ENCODE results near the gene KCNIP4.

Gene KCNIP4

DNA sequence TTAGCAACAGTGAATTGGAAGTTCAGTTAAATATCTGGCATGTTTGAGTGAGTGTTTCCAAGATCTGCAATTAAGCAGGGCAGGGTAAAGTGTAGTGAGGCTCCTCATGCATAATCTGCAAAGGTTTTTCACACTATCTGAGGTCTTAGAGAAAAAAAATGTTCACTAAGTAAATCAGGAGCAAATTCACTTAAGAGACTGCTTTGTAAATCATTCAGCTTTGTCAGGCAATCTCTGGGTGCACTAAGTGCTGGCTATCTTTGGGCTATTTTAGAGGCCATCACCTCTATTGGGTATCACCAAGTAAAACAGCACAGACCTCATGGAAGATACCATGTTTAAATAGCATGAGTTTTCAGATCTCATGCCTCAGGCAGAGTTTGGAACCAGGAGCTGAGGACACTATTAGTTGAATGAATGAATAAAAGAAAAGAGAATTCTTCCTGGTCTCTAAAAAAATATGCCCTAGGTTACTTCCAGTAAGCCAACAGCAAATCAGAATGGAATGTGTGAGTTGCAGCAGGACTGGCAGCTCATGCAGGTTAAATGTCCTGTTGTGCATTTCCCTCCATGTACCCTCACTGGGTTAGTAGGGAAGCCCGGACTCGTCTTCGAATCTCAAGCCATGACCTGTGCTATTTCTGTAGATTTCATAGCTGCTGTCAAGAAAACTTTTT is 195.3 kb downstream of the KCNIP4 start:
- in situ Hi-C loops (cut with MboI; ENCODE audit: low sequenced_read_pairs): no loop called here
- Histone ChIP-seq H3K27me3 (ENCODE audit: low read depth) (no peaks in the 10 kb centered on the region), H3K9me3 (no peaks in the 10 kb centered on the region), H3K36me3 (replicated peaks) (no peaks in the 10 kb centered on the region), H3K4me1 (no peaks in the 10 kb centered on the region), H3K4me3 (no peak overlapping the region)
- no peak for DNase-seq (ENCODE audit: low spot score in 2 of 2)

DNA sequence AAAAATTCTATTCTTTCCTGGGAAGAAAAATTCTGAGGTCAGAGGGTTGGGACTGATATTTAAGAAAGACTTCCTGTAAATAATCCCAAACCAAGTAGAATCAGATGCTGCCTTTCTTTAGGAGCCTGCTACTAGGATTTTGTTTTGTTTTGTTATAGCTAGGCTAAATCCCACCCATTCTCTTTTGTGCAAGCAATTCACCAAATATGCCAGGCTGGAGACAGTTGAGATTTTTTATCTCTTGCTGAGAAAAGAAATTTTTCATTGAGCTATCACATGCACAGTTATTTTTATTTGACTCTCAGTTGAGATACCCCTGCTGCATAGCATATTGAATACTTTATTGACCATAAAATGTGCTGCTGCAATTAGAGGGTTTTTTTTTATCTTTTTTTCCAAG is 196.0 kb downstream of the KCNIP4 start:
- DNase-seq (ENCODE audit: low spot score in 2 of 2): no peak
- Histone ChIP-seq H3K27me3 (ENCODE audit: low read depth) (no peaks in the 10 kb centered on the region), H3K4me3 (no peak overlapping the region), H3K9me3 (no peaks in the 10 kb centered on the region), H3K36me3 (replicated peaks) (no peaks in the 10 kb centered on the region), H3K4me1 (no peaks in the 10 kb centered on the region)
- in situ Hi-C loops (cut with MboI; ENCODE audit: low sequenced_read_pairs): no loop called here

DNA sequence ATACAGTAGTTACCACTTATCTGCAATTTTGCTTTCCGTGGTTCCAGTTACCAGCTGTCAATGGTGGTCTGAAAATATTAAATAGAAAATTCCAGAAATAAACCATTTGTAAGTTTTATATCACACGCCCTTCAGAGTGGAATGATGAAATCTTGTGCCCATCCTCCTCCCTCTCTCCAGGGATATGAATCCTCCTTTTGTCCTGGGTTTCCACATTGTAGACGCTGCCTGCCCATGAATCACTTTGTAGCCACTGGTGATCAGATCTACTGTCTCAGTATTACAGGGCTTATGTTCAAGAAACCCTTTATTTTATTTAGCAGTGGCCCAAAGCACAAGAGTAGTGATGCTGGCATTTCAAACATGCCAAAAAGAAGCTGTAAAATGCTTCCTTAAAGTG is 198.6 kb downstream of the KCNIP4 start:
- in situ Hi-C loops (cut with MboI; ENCODE audit: low sequenced_read_pairs): no loop called here

DNA sequence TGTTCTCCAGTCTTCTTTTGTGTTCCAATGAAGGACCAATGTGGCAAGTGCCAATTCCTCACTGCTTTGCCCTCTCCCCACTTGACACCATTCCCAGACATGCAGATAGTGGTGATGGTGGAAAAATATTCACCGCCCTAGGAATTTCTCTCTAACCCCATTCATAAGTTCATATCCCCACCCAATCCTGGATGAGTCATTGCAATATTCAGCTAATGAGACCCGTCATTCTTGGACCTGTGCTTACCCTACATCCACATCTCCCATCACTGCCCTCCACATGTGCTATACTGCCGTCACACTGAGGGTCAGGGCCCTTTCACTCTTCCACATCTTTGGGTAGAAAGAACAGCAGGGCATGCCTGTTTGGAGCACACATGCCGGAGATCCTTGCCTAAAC is 199.2 kb downstream of the KCNIP4 start:
- no peaks in the 10 kb centered on the region for H3K36me3 ChIP-seq (replicated peaks)
- H3K4me1 ChIP-seq: no peaks in the 10 kb centered on the region
- no peak for DNase-seq (ENCODE audit: low spot score in 2 of 2)
- no peak overlapping the region for H3K4me3 ChIP-seq
- in situ Hi-C loops (cut with MboI; ENCODE audit: low sequenced_read_pairs): no loop called here
- no peaks in the 10 kb centered on the region; the same call in 1 of the 2 replicates for H3K27me3 ChIP-seq (ENCODE audit: low read depth)
- H3K9me3 ChIP-seq: no peaks in the 10 kb centered on the region

More for the DNA sequence above, 198.6 kb downstream of the KCNIP4 start:
- H3K9me3 ChIP-seq: no peaks in the 10 kb centered on the region
- DNase-seq (ENCODE audit: low spot score in 2 of 2): no peak
- no peak overlapping the region for H3K4me3 ChIP-seq
- H3K4me1 ChIP-seq: no peaks in the 10 kb centered on the region
- H3K36me3 ChIP-seq (replicated peaks): no peaks in the 10 kb centered on the region
- H3K27me3 ChIP-seq (ENCODE audit: low read depth): no peaks in the 10 kb centered on the region; the same call in 1 of the 2 replicates

DNA sequence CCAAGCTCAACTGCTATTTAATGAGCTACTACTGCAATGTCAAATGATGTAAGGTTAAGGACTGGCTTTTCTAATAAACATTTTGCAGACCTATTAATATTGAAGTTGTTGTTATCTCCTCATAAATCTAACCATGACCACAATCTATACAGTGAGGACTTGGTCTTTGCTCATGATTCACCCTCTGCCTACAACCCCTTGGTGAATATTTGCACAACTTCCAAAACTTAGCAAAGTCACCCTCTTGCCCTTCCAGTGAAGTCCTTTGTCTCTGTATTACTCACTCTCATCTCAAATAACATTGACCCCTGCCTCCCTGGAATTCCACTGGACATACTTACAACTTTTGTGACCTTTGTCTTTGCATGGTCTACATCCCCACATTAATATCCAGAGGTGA is 204.5 kb downstream of the KCNIP4 start:
- Histone ChIP-seq H3K36me3 (replicated peaks) (no peaks in the 10 kb centered on the region), H3K4me1 (no peaks in the 10 kb centered on the region), H3K4me3 (no peak overlapping the region), H3K27me3 (ENCODE audit: low read depth) (no peaks in the 10 kb centered on the region; the same call in 1 of the 2 replicates), H3K9me3 (no peaks in the 10 kb centered on the region)
- in situ Hi-C loops (cut with MboI; ENCODE audit: low sequenced_read_pairs): no loop called here
- DNase-seq (ENCODE audit: low spot score in 2 of 2): no peak

DNA sequence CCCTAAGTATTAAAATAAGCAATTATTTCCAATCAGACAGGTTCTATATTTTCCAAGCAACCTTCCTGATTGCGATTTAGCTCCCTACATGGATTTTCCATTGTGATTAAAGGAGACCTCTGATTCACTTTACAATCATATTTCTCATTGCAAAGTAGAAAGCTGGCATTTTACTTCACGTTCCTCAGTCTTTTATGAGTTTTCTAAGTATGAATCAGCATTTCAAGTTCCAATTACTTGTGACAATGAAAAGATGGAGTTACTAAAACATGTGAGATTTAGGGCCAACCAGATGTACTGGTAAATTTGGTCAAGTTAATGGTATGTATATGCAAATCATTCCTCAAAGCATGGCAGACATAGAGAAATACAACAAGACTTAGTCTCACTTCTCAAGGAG is 206.2 kb downstream of the KCNIP4 start:
- H3K36me3 ChIP-seq (replicated peaks): no peaks in the 10 kb centered on the region
- H3K27me3 ChIP-seq (ENCODE audit: low read depth): no peaks in the 10 kb centered on the region; the same call in 1 of the 2 replicates
- no peaks in the 10 kb centered on the region for H3K9me3 ChIP-seq
- DNase-seq (ENCODE audit: low spot score in 2 of 2): no peak
- in situ Hi-C loops (cut with MboI; ENCODE audit: low sequenced_read_pairs): no loop called here
- H3K4me1 ChIP-seq: no peaks in the 10 kb centered on the region
- H3K4me3 ChIP-seq: no peak overlapping the region

DNA sequence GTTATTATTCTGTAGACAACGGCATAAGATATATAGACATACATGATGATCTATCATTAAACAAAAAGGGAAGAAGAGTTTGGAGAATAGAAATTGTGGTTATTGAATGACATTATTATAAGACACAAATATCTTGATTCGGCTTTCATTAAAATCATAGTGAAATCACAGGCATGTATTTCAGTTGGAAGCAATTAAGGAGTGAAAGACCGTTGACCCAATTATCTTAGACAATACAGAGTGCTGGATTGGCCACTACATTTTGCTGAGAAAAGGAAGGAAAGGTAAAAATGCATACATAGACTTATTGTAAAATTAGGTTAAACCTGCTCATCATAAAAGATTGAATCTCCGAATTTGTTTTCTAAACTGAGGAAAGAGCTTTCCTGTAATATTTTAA is 209.8 kb downstream of the KCNIP4 start:
- Histone ChIP-seq H3K36me3 (replicated peaks) (no peaks in the 10 kb centered on the region), H3K4me3 (no peak overlapping the region), H3K4me1 (no peaks in the 10 kb centered on the region), H3K27me3 (ENCODE audit: low read depth) (no peaks in the 10 kb centered on the region), H3K9me3 (no peaks in the 10 kb centered on the region)
- no peak for DNase-seq (ENCODE audit: low spot score in 2 of 2)
- in situ Hi-C loops (cut with MboI; ENCODE audit: low sequenced_read_pairs): no loop called here

DNA sequence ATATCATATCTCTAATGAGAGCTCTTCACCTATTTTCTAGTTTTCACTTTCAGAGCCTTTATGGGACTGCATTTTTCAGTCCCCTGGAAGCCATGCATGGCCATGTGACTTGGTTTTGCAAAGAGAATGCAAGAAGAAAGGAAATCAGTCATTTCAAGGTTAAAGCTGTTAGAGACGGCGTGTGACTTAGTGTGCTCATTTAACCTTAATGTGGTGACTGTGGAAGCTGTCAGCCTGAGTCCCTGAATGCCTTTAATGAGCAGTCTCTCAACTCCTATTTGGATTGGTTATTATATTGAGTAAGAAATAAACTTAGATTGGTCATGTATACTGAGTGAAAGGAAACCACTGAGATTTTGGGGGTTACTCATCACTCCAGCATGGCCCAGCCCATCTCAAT is 212.7 kb downstream of the KCNIP4 start:
- no peaks in the 10 kb centered on the region for H3K9me3 ChIP-seq
- no peak overlapping the region for H3K4me3 ChIP-seq
- no peaks in the 10 kb centered on the region for H3K4me1 ChIP-seq
- no peaks in the 10 kb centered on the region for H3K27me3 ChIP-seq (ENCODE audit: low read depth)
- DNase-seq (ENCODE audit: low spot score in 2 of 2): no peak
- H3K36me3 ChIP-seq (replicated peaks): no peaks in the 10 kb centered on the region
- in situ Hi-C loops (cut with MboI; ENCODE audit: low sequenced_read_pairs): no loop called here

DNA sequence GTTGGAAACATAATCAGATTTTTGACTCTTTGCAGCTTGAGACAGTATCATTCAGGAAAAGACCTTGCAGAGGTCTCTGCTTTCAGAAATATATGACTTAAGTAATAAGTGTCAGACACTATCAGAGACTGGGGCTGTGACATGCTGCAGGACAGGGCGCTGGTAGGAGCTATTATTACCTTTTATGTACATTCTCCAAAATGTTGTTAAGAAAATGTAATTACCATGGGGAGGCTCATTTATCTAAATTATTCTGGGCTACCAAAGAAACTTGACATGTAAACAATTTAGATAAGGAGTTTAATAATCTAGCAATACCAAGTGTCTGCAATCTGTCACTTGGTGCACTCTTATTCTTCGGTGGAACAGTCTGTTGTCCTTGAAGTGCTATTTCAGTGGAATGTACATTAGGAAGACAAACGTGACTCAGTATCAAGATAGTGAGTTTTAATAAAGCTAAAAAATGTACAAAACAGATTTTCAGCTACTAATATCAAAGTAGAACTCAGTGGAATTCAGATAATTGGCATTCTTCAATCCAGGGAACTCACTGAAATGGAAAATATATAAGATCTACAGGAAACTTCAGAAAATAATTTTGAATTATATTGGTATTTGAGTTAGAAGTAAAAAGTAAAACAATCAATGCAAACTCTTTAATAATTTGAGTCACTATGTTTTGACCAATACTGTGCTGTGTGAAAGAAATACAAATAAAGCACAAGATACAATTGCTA is 214.5 kb downstream of the KCNIP4 start:
- no peaks in the 10 kb centered on the region for H3K4me1 ChIP-seq
- no peaks in the 10 kb centered on the region for H3K9me3 ChIP-seq
- in situ Hi-C loops (cut with MboI; ENCODE audit: low sequenced_read_pairs): no loop called here
- no peak for DNase-seq (ENCODE audit: low spot score in 2 of 2)
- no peaks in the 10 kb centered on the region for H3K36me3 ChIP-seq (replicated peaks)
- no peak overlapping the region for H3K4me3 ChIP-seq
- no peaks in the 10 kb centered on the region for H3K27me3 ChIP-seq (ENCODE audit: low read depth)

DNA sequence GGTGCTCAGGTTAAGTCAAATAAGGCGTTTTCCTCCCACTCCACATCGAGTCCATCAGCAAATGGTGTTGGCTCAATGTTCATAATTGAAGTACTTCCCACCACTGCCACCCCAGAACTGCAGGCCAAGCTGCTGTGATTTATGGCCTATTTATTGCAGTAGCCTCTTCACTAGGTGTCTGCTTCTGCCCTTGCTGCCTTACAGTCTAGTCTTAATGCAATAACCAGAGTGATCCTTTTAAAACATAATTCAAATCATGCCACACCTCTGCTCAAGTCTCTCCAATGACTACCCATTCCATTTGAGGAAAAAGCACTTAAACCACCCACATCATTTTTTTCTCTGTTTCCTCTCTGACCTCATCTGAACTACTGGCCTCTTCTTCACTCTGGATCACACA is 220.3 kb downstream of the KCNIP4 start:
- no peaks in the 10 kb centered on the region for H3K4me1 ChIP-seq
- DNase-seq (ENCODE audit: low spot score in 2 of 2): no peak
- no peaks in the 10 kb centered on the region for H3K27me3 ChIP-seq (ENCODE audit: low read depth)
- no peak overlapping the region for H3K4me3 ChIP-seq
- H3K36me3 ChIP-seq (replicated peaks): no peaks in the 10 kb centered on the region
- in situ Hi-C loops (cut with MboI; ENCODE audit: low sequenced_read_pairs): no loop called here
- H3K9me3 ChIP-seq: no peaks in the 10 kb centered on the region

DNA sequence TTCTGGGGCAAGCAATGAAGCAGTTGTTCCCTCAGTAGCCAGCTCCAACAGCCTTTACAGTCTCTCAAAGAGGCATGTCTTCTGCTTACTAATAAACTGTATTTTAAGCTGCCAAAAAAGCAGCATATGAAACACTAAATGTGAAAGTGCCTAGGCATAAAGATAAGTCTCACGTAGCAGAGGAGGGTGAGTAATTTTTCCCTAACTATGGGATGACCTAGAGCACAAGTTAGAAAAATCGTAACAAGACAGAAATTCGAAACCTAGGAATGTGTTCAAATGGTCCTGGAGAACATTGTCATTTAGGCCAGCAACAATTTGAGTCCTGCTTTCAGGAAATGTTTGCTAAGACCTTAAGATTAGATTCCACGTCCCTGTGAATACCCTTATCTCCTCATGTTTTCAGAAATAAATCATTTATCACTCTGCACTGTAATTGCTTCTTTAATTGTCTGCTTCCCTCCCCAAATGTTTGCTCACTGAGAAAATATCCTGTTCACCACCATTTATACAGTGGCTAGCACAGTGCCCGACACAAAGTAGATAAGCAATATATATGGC is 222.2 kb downstream of the KCNIP4 start:
- H3K9me3 ChIP-seq: no peaks in the 10 kb centered on the region
- H3K27me3 ChIP-seq (ENCODE audit: low read depth): no peaks in the 10 kb centered on the region
- no peak for DNase-seq (ENCODE audit: low spot score in 2 of 2)
- in situ Hi-C loops (cut with MboI; ENCODE audit: low sequenced_read_pairs): no loop called here
- H3K36me3 ChIP-seq (replicated peaks): no peaks in the 10 kb centered on the region
- no peak overlapping the region for H3K4me3 ChIP-seq
- no peaks in the 10 kb centered on the region for H3K4me1 ChIP-seq

DNA sequence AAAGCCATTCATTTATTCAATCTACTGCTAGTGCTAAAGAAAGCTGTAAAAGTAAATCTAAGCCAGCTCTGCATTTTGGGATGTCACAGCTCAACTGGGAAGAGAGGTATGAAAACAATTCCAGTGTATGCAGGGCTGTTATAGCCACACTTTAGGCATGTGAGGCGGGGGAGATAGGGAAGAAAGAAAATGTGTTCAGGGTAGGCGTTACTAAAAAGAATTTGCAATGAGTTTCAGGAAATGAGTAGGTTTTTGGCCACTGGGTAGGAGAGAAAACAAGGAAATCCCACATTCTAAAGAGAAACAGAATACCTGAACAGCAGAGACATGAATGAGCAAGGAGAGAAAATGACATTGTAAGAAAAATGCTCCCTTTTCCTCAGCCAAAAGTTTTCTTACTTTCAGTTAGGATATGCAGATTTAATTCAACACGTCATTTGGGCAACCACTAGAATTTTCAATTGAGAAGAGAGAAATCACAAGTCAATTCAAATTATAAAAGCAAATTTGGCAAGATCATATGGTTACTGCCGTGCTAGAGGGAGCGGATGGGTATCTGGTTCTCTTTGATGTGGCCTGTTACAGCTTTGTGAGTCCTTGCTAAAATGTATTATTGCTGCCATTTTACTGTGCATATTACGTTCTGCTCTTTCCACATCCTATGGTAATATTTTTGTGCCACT is 226.3 kb downstream of the KCNIP4 start:
- no peaks in the 10 kb centered on the region for H3K27me3 ChIP-seq (ENCODE audit: low read depth)
- no peaks in the 10 kb centered on the region for H3K4me1 ChIP-seq
- H3K4me3 ChIP-seq: no peak overlapping the region
- in situ Hi-C loops (cut with MboI; ENCODE audit: low sequenced_read_pairs): no loop called here
- no peaks in the 10 kb centered on the region for H3K36me3 ChIP-seq (replicated peaks)
- H3K9me3 ChIP-seq: no peaks in the 10 kb centered on the region
- no peak for DNase-seq (ENCODE audit: low spot score in 2 of 2)

DNA sequence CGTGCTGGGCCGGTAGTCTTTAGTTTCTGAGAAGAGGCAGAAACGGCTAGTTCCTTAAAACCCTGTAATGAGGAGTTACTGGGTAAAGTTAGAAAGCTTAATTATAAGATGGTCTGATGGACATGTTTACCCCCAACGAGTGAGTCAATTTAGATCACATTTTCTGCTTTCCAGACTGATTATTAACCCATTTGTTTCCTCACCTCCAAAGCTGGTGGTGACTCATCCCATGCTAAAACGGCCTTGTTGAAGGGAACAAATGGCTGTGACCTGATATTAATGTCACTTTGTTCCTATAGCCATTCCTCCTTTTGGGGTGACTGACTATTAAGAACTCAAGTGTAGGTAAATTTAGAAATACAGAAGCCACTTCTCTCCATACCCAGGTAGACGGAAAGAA is 232.0 kb downstream of the KCNIP4 start:
- Histone ChIP-seq H3K4me1 (no peaks in the 10 kb centered on the region), H3K36me3 (replicated peaks) (no peaks in the 10 kb centered on the region), H3K27me3 (ENCODE audit: low read depth) (no peaks in the 10 kb centered on the region), H3K9me3 (no peaks in the 10 kb centered on the region), H3K4me3 (no peak overlapping the region)
- DNase-seq (ENCODE audit: low spot score in 2 of 2): no peak
- in situ Hi-C loops (cut with MboI; ENCODE audit: low sequenced_read_pairs): no loop called here

Data from HAP-1 (cell line).